B cell (primary cell): ENCODE results near the gene RPS15. TPM values are rescaled to one million over a fixed set of nuclear protein-coding genes. Genes with fewer than 3 reads are reported as not detected.

Experiments
- ATAC-seq: fragments of 200-7000 bp; cut with Tn5 transposase; one replicate; pipeline ENCODE4 v1.10.0; 2021; ENCODE audit warnings: low read depth, mild to moderate bottlenecking, moderate number of reproducible peaks, moderate library complexity
- CTCF ChIA-PET: fragments of 350-600 bp; sonication (Branson Sonifier 250); formaldehyde crosslinking; loops from one replicate; lab custom pipeline; 2021; ENCODE audit warnings: antibody characterized with exemption, inconsistent platforms; lab: Charles Lee
- POLR2A ChIA-PET: fragments of 350-600 bp; sonication (Branson Sonifier 250); formaldehyde crosslinking; loops from one replicate; lab custom pipeline; 2021; ENCODE audit warnings: antibody characterized with exemption; lab: Charles Lee
- DNase-seq: peaks from one replicate; pipeline ENCODE4 v3.0.0; 2013
- H2AFZ ChIP-seq: 2 replicates; pipeline ENCODE4 v1.6.1; 2012; ENCODE audit warnings: mild to moderate bottlenecking, low read depth, low read length; ENCODE audit not compliant: insufficient read depth, poor library complexity, severe bottlenecking
- H3K27ac ChIP-seq, 2 donors: 1 replicate in 1 of 2; 2 replicates in 1 of 2; pipeline ENCODE4 v1.5.1; 2012 to 2013; ENCODE audit warnings: low read length in 2 of 2, mild to moderate bottlenecking in 2 of 2, moderate library complexity in 1 of 2
- H3K27me3 ChIP-seq, 4 experiments: fragments of 200-600 bp in 1 of 4; sonication (generic) in 1 of 4; replicated peaks in 1 of 4; 1 replicate in 2 of 4; 2 replicates in 2 of 4; pipeline versions ENCODE4 v1.6.1 to v1.7.0; 2013 to 2016; ENCODE audit warnings: low read length in 3 of 4, mild to moderate bottlenecking in 2 of 4, mixed read lengths in 1 of 4, moderate library complexity in 1 of 4; ENCODE audit not compliant: insufficient read depth in 4 of 4, control insufficient read depth in 3 of 4; ENCODE audit errors: control extremely low read depth in 1 of 4
- H3K36me3 ChIP-seq, 2 experiments: replicated peaks in 1 of 2; 1 replicate in 1 of 2; 2 replicates in 1 of 2; pipeline versions ENCODE4 v1.6.1 to v1.7.1; 2013; ENCODE audit warnings: low read length in 1 of 2; ENCODE audit not compliant: insufficient read depth in 2 of 2, control insufficient read depth in 1 of 2; ENCODE audit errors: control extremely low read depth in 1 of 2, extremely low read depth in 1 of 2
- H3K4me1 ChIP-seq, 2 donors: fragments of 200-600 bp in 1 of 2; sonication (generic) in 1 of 2; 1 replicate in 1 of 2; 2 replicates in 1 of 2; pipeline versions ENCODE4 v1.5.1 to v1.6.1; 2013 to 2017; ENCODE audit warnings: low read length in 2 of 2; ENCODE audit not compliant: control insufficient read depth in 2 of 2, insufficient read depth in 2 of 2
- H3K4me2 ChIP-seq: replicated peaks from 2 replicates; pipeline ENCODE3; 2012; ENCODE audit warnings: mild to moderate bottlenecking, low read depth, low read length; ENCODE audit not compliant: poor library complexity, severe bottlenecking
- H3K4me3 ChIP-seq, 5 experiments: fragments of 200-600 bp in 1 of 5; sonication (generic) in 1 of 5; 1 replicate in 3 of 5; 2 replicates in 2 of 5; pipeline versions ENCODE4 v1.5.1 to v1.7.0; 2011 to 2016; ENCODE audit warnings: low read length in 4 of 5, mild to moderate bottlenecking in 4 of 5, low read depth in 2 of 5, control low read depth in 1 of 5, moderate library complexity in 1 of 5; ENCODE audit not compliant: insufficient read depth in 1 of 5; ENCODE audit errors: control extremely low read depth in 1 of 5, extremely low read depth in 1 of 5
- H3K79me2 ChIP-seq: fragments of 200-600 bp; sonication (generic); one replicate; pipeline ENCODE4 v1.6.0; 2016; ENCODE audit warnings: low read length; ENCODE audit not compliant: control insufficient read depth, insufficient read depth
- H3K9ac ChIP-seq: fragments of 200-600 bp; sonication (generic); 2 replicates; pipeline ENCODE4 v1.6.1; 2017; ENCODE audit warnings: mild to moderate bottlenecking, low read length, moderate library complexity
- H3K9me3 ChIP-seq, 3 donors: one replicate each; pipeline versions ENCODE4 v1.6.1 to v1.7.1; 2013; ENCODE audit warnings: low read length in 2 of 3; ENCODE audit not compliant: control insufficient read depth in 2 of 3, insufficient read depth in 1 of 3; ENCODE audit errors: control extremely low read depth in 1 of 3
- H4K20me1 ChIP-seq: 2 replicates; pipeline ENCODE4 v1.6.0; 2012; ENCODE audit warnings: mild to moderate bottlenecking, low read length; ENCODE audit not compliant: insufficient read depth, control insufficient read depth, poor library complexity, severe bottlenecking
- H3K27ac Mint-ChIP-seq: one replicate; pipeline ENCODE4 v1.8.0; 2021; ENCODE audit warnings: mixed read lengths
- H3K27me3 Mint-ChIP-seq: one replicate; pipeline ENCODE4 v1.8.0; 2021; ENCODE audit warnings: mixed read lengths
- H3K4me1 Mint-ChIP-seq: one replicate; pipeline ENCODE4 v1.8.0; 2021; ENCODE audit warnings: mixed read lengths
- H3K4me3 Mint-ChIP-seq: one replicate; pipeline ENCODE4 v1.8.0; 2021; ENCODE audit warnings: mixed read lengths
- H3K9me3 Mint-ChIP-seq: one replicate; pipeline ENCODE4 v1.8.0; 2022; ENCODE audit warnings: mixed read lengths; ENCODE audit not compliant: insufficient read depth
- EZH2 ChIP-seq: IDR thresholded peaks from 2 replicates; pipeline ENCODE4 v1.6.1; 2012; ENCODE audit warnings: borderline replicate concordance, low read depth, mild to moderate bottlenecking, moderate library complexity, low read length; ENCODE audit not compliant: insufficient read depth, poor library complexity, severe bottlenecking
- WGBS: methylation state at CpG from one replicate; pipeline ENCODE4 v1.1.5; 2013; ENCODE audit warnings: missing lambda C conversion rate; ENCODE audit not compliant: insufficient coverage; 5-methylcytosine and 5-hydroxymethylcytosine counted together
- intact Hi-C: fragments of 100-400 bp; cut with micrococcal nuclease; formaldehyde crosslinking; loops from one replicate; pipeline ENCODE4 v1.10.0; 2022
- polyA plus RNA-seq: library from polyadenylated mRNA; depleted of rRNA; stranded (reverse); fragments of >200 nt; gene quantifications from 2 replicates; pipeline ENCODE4 v1.2.3, GENCODE V29; 2012
- total RNA-seq, 2 donors: library from RNA; stranded (reverse); fragments of 120-200 nt in 1 of 2; gene quantifications; 1 replicate in 1 of 2; 2 replicates in 1 of 2; pipeline versions ENCODE4 v1.2.3 to v1.2.4, GENCODE V29; 2013 to 2022
- TF ChIP-seq, protein P1 (sequence below): fragments of 200-600 bp; IDR thresholded peaks from one replicate; pipeline ENCODE4 v1.8.0; 2022; ENCODE audit warnings: antibody characterized with exemption, mild to moderate bottlenecking

Gene RPS15
- total and polyA plus RNA-seq, 2 donors (not counting 1 experiment from before 2014, with no cell fraction given) = 1,520 to 6,007 TPM

GRCh38 chr19:1474011-1474764 lies 36.0 kb downstream of the RPS15 start:
- Histone ChIP-seq H3K27ac (no peak overlapping the region), H3K9ac (no peak overlapping the region), H4K20me1 (peaks cover 74% of the 10 kb centered on the region), H3K36me3 (peaks cover 0 to 4% of the 10 kb centered on the region in 2 experiments), H3K4me2 (no peak overlapping the region), H3K79me2 (peaks cover 30% of the 10 kb centered on the region), H3K9me3 (no peaks in the 10 kb centered on the region), H3K27me3 (peaks cover 0 to 32% (median 11%) of the 10 kb centered on the region in 4 experiments), H2AFZ (no peak overlapping the region), H3K4me1 (peaks cover 36 to 43% of the 10 kb centered on the region in 2 donors), H3K4me3 (no peak overlapping the region)
- ChIA-PET CTCF (no interaction called here), POLR2A (no interaction called here)
- Mint-ChIP-seq H3K9me3 (no peaks in the 10 kb centered on the region), H3K27me3 (peaks cover 3% of the 10 kb centered on the region), H3K4me3 (no peak overlapping the region), H3K4me1 (peaks cover 30% of the 10 kb centered on the region), H3K27ac (no peak overlapping the region)
- intact Hi-C loops = no loop called here
- no peak for ATAC-seq
- DNase-seq = no peak
- 93% methylated on average over 30 of the region's 31 CpGs for WGBS
- TF ChIP-seq EZH2 = no peak
- TF ChIP-seq, protein P1, sequence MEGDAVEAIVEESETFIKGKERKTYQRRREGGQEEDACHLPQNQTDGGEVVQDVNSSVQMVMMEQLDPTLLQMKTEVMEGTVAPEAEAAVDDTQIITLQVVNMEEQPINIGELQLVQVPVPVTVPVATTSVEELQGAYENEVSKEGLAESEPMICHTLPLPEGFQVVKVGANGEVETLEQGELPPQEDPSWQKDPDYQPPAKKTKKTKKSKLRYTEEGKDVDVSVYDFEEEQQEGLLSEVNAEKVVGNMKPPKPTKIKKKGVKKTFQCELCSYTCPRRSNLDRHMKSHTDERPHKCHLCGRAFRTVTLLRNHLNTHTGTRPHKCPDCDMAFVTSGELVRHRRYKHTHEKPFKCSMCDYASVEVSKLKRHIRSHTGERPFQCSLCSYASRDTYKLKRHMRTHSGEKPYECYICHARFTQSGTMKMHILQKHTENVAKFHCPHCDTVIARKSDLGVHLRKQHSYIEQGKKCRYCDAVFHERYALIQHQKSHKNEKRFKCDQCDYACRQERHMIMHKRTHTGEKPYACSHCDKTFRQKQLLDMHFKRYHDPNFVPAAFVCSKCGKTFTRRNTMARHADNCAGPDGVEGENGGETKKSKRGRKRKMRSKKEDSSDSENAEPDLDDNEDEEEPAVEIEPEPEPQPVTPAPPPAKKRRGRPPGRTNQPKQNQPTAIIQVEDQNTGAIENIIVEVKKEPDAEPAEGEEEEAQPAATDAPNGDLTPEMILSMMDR = no peak

GRCh38 chr19:1474765-1475351 lies 36.7 kb downstream of the RPS15 start:
- H3K27ac Mint-ChIP-seq = no peak overlapping the region
- H3K4me1 Mint-ChIP-seq = peaks cover 31% of the 10 kb centered on the region
- Histone ChIP-seq H2AFZ (no peak overlapping the region), H3K36me3 (peaks cover 0 to 4% of the 10 kb centered on the region in 2 experiments), H3K9ac (no peak overlapping the region), H3K9me3 (no peaks in the 10 kb centered on the region), H3K4me2 (no peak overlapping the region), H3K4me3 (no peak overlapping the region), H3K4me1 (peaks cover 33 to 45% of the 10 kb centered on the region in 2 donors), H3K27me3 (peaks cover 0 to 31% (median 11%) of the 10 kb centered on the region in 4 experiments), H3K79me2 (peaks cover 33% of the 10 kb centered on the region), H3K27ac (no peak overlapping the region), H4K20me1 (peaks cover 72% of the 10 kb centered on the region)
- TF ChIP-seq EZH2 = no peak
- TF ChIP-seq, protein P1 = no peak
- no peak overlapping the region for H3K4me3 Mint-ChIP-seq
- DNase-seq (no peak), ATAC-seq (no peak)
- peaks cover 3% of the 10 kb centered on the region for H3K27me3 Mint-ChIP-seq
- POLR2A ChIA-PET = no interaction called here
- WGBS = 95% methylated on average over 25 of the region's 26 CpGs
- CTCF ChIA-PET = interaction anchor here (1.1 kb wide), 1 partner anchor 31 kb away, joined by 3 read pairs; no protein-coding TSS in a partner anchor
- intact Hi-C loops = no loop called here
- no peaks in the 10 kb centered on the region for H3K9me3 Mint-ChIP-seq
